Caco-2 (cell line): Measurements from ENCODE around the gene MYL4. TPM values are rescaled to one million over a fixed set of nuclear protein-coding genes. Genes with fewer than 3 reads are reported as not detected.

Source experiments
- BruUV-seq: library from RNA; stranded (reverse); fragments of 400-500 nt; replicated peaks from 2 replicates; lab custom pipeline; 2021; lab: Mats Ljungman, UMichigan
- CTCF ChIA-PET: fragments of 300-600 bp; sonication (Branson Sonifier 250); formaldehyde crosslinking; loops from one replicate; lab custom pipeline; 2022; ENCODE audit warnings: antibody characterized with exemption; lab: Charles Lee
- POLR2A ChIA-PET: fragments of 300-600 bp; sonication (Branson Sonifier 250); formaldehyde crosslinking; loops from one replicate; lab custom pipeline; 2022; ENCODE audit warnings: antibody characterized with exemption; lab: Charles Lee
- DNase-seq, 2 experiments: peaks; one replicate each; pipeline versions ENCODE4 v3.0.0 to v3.0.0-alpha.2; 2020 to 2022
- H3K27me3 ChIP-seq: replicated peaks from 2 replicates; pipeline ENCODE4 v1.6.0; 2011; ENCODE audit warnings: low read length; ENCODE audit not compliant: control insufficient read depth, insufficient read depth
- H3K36me3 ChIP-seq: 2 replicates; pipeline ENCODE4 v1.5.1; 2011; ENCODE audit warnings: low read length; ENCODE audit not compliant: control insufficient read depth, insufficient read depth
- H3K4me1 ChIP-seq: fragments of 250-450 bp; sonication (Bioruptor Pico); 2 replicates; pipeline ENCODE4 v1.5.1; 2020; ENCODE audit warnings: mild to moderate bottlenecking
- H3K4me3 ChIP-seq: 2 replicates; pipeline ENCODE4 v1.5.1; 2011; ENCODE audit warnings: low read depth, mild to moderate bottlenecking, control low read depth, low read length
- H3K9me3 ChIP-seq: fragments of 250-450 bp; sonication (Bioruptor Pico); 2 replicates; pipeline ENCODE4 v1.5.1; 2020; ENCODE audit warnings: mild to moderate bottlenecking, moderate library complexity
- H3K27ac Mint-ChIP-seq: one replicate; pipeline ENCODE4 v1.8.0; 2022; ENCODE audit warnings: mixed read lengths; ENCODE audit not compliant: unreplicated experiment
- H3K27me3 Mint-ChIP-seq: one replicate; pipeline ENCODE4 v1.8.0; 2022; ENCODE audit warnings: mixed read lengths; ENCODE audit not compliant: insufficient read depth, unreplicated experiment
- H3K36me3 Mint-ChIP-seq: one replicate; pipeline ENCODE4 v1.8.0; 2022; ENCODE audit warnings: mild to moderate bottlenecking, mixed read lengths; ENCODE audit not compliant: insufficient read depth, unreplicated experiment
- H3K4me1 Mint-ChIP-seq: one replicate; pipeline ENCODE4 v1.8.0; 2022; ENCODE audit warnings: low read depth, mixed read lengths; ENCODE audit not compliant: unreplicated experiment
- H3K4me3 Mint-ChIP-seq: one replicate; pipeline ENCODE4 v1.8.0; 2022; ENCODE audit warnings: mild to moderate bottlenecking, moderate library complexity, mixed read lengths; ENCODE audit not compliant: unreplicated experiment
- H3K9me3 Mint-ChIP-seq: one replicate; pipeline ENCODE4 v1.8.0; 2022; ENCODE audit warnings: mixed read lengths; ENCODE audit not compliant: unreplicated experiment
- intact Hi-C: fragments of 100-400 bp; cut with micrococcal nuclease; formaldehyde crosslinking; loops from one replicate; pipeline ENCODE4 v1.10.0; 2022; ENCODE audit not compliant: unreplicated experiment
- total RNA-seq: library from RNA; stranded (reverse); gene quantifications from 2 replicates; pipeline ENCODE4 v1.2.3, GENCODE V29; 2022
- TF ChIP-seq, protein P1 (sequence below), 2 experiments: fragments of 200-600 bp in 1 of 2; IDR thresholded peaks; 1 replicate in 1 of 2; 2 replicates in 1 of 2; pipeline versions ENCODE4 v1.5.1 to v1.8.0; 2011 to 2022; ENCODE audit warnings: antibody characterized with exemption in 1 of 2, control low read depth in 1 of 2, inconsistent platforms in 1 of 2, low read depth in 1 of 2, low read length in 1 of 2, mild to moderate bottlenecking in 1 of 2, moderate library complexity in 1 of 2; ENCODE audit not compliant: insufficient read depth in 1 of 2, severe bottlenecking in 1 of 2, unreplicated experiment in 1 of 2

The MYL4 gene
- total RNA-seq, 1 experiment from 2014 or later: not detected

DNA sequence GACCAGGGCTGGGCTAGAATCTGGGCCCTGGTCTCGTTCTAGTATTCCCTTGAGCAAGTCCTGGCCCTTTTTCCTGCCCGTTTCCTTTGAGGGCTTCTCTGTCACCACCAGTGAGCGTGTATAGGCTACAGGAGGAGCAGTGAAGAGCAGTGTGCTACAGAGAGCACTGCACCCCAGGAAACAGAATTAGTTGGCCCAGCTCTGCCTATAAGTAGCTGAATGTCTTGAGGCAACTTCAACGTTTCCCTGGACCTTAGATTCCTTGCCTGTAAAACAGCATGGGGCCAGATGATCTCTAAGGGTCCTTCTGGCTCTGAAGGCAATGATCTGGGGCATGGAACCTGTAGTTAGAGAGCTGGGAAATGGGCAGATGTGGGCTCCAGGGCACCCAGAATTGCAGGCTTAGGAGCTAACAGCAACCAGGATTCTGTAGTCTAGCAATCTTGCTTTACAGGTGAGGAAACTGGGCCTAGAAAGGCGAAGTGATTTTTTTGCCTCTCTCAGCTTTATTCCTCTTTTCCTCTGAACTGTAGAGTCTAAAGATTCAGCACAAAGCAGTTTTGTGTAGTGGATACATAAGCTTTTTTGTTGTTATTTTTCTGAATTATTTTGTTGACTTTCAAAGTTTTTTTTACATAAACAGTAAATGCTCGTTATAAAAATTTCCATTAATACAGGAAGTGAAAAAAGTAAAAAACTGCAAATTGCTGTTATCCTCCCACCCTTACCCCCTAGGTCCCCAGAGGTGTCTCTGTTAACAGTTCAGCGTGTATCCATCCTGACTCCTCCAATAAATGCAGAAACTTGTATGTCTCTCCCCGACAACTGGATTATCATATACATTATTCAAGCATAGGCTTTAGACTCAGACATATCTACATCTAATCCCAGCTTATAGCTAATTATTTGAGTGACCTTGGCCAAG, 1.7 kb upstream of the MYL4 start:
- no peak overlapping the region for H3K27ac Mint-ChIP-seq
- H3K4me3 ChIP-seq: no peak overlapping the region
- no peak overlapping the region for H3K4me3 Mint-ChIP-seq
- DNase-seq: no peak
- peaks cover 16% of the 10 kb centered on the region for H3K4me1 Mint-ChIP-seq
- ChIA-PET POLR2A (no interaction called here), CTCF (no interaction called here)
- H3K4me1 ChIP-seq: peaks cover 14% of the 10 kb centered on the region
- no peaks in the 10 kb centered on the region for H3K27me3 Mint-ChIP-seq
- H3K36me3 ChIP-seq: no peaks in the 10 kb centered on the region
- BruUV-seq: no TSS peak
- H3K9me3 Mint-ChIP-seq: peaks cover 11% of the 10 kb centered on the region
- no peaks in the 10 kb centered on the region for H3K9me3 ChIP-seq
- H3K27me3 ChIP-seq: no peaks in the 10 kb centered on the region
- TF ChIP-seq, protein P1, sequence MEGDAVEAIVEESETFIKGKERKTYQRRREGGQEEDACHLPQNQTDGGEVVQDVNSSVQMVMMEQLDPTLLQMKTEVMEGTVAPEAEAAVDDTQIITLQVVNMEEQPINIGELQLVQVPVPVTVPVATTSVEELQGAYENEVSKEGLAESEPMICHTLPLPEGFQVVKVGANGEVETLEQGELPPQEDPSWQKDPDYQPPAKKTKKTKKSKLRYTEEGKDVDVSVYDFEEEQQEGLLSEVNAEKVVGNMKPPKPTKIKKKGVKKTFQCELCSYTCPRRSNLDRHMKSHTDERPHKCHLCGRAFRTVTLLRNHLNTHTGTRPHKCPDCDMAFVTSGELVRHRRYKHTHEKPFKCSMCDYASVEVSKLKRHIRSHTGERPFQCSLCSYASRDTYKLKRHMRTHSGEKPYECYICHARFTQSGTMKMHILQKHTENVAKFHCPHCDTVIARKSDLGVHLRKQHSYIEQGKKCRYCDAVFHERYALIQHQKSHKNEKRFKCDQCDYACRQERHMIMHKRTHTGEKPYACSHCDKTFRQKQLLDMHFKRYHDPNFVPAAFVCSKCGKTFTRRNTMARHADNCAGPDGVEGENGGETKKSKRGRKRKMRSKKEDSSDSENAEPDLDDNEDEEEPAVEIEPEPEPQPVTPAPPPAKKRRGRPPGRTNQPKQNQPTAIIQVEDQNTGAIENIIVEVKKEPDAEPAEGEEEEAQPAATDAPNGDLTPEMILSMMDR (IDR thresholded peaks at IDR 0.05; ENCODE audit: insufficient read depth in 1 of 2, low read depth in 1 of 2, low read length in 1 of 2, severe bottlenecking in 1 of 2, unreplicated experiment in 1 of 2): no peak
- intact Hi-C loops: no loop called here
- peaks cover 5% of the 10 kb centered on the region for H3K36me3 Mint-ChIP-seq

DNA sequence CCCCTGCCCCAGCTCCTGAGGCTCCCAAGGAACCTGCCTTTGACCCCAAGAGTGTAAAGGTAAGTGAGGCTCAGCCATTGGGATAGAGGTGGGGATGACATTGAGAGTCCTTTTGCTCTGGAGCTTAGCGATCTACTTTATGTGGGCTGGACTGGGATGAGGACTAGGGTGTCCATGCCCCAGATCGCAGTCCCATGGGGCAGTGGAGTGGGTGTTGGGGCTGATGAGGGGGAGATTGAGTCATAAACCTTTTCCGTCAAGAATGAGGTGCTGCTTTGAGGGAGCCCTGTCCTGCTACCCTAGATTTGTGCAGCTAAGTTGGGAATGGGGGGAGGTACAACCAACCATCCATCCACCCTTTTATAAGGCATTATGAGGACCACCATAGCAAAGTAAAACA, 351 bp downstream of the MYL4 start:
- no peak overlapping the region for H3K27ac Mint-ChIP-seq
- H3K36me3 Mint-ChIP-seq: no peaks in the 10 kb centered on the region
- intact Hi-C loops: no loop called here
- POLR2A ChIA-PET: no interaction called here
- H3K9me3 ChIP-seq: no peaks in the 10 kb centered on the region
- H3K9me3 Mint-ChIP-seq: no peaks in the 10 kb centered on the region
- peaks cover 14% of the 10 kb centered on the region for H3K4me1 ChIP-seq
- H3K4me3 Mint-ChIP-seq: no peak overlapping the region
- H3K27me3 Mint-ChIP-seq: no peaks in the 10 kb centered on the region
- DNase-seq: no peak
- H3K27me3 ChIP-seq: no peaks in the 10 kb centered on the region
- no peaks in the 10 kb centered on the region for H3K36me3 ChIP-seq
- peaks cover 16% of the 10 kb centered on the region for H3K4me1 Mint-ChIP-seq
- CTCF ChIA-PET: no interaction called here
- TF ChIP-seq, protein P1 (IDR thresholded peaks at IDR 0.05; ENCODE audit: insufficient read depth in 1 of 2, low read depth in 1 of 2, low read length in 1 of 2, severe bottlenecking in 1 of 2, unreplicated experiment in 1 of 2): no peak
- H3K4me3 ChIP-seq: no peak overlapping the region
- no TSS peak for BruUV-seq

DNA sequence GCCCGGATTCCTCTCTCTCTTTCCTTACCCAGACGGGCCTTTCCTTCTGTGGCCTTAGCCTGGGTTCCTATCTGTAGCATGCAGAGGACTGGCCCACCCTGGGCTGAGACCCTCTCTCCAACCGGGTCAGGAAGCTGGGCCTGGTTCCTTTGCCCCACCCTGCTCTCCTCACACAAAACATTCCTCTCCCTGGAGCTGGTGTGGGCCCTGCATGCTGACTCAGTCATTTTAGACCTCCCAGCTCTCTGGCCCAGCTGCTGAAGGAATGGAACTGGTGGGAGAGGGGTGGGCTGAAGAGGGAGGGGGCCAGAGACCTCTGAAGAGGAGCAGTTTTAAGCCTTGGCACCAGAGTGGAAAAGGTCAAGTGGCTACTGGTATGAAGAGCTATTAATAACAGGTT, 957 bp downstream of the MYL4 start:
- BruUV-seq: no TSS peak
- Mint-ChIP-seq H3K27ac (no peak overlapping the region), H3K9me3 (no peaks in the 10 kb centered on the region), H3K36me3 (no peaks in the 10 kb centered on the region), H3K4me3 (no peak overlapping the region), H3K27me3 (no peaks in the 10 kb centered on the region), H3K4me1 (peaks cover 10% of the 10 kb centered on the region)
- POLR2A ChIA-PET: no interaction called here
- TF ChIP-seq, protein P1 (IDR thresholded peaks at IDR 0.05; ENCODE audit: insufficient read depth in 1 of 2, low read depth in 1 of 2, low read length in 1 of 2, severe bottlenecking in 1 of 2, unreplicated experiment in 1 of 2): no peak
- DNase-seq: no peak
- Histone ChIP-seq H3K4me1 (peaks cover 9% of the 10 kb centered on the region), H3K27me3 (no peaks in the 10 kb centered on the region), H3K4me3 (no peak overlapping the region), H3K36me3 (no peaks in the 10 kb centered on the region), H3K9me3 (no peaks in the 10 kb centered on the region)
- CTCF ChIA-PET: no interaction called here
- intact Hi-C loops: no loop called here
